Upper lobe of right lung (tissue), 1 donor: ENCODE data around the gene CASP3. TPM values are rescaled to one million over a fixed set of nuclear protein-coding genes. Genes with fewer than 3 reads are reported as not detected.
"Not testable (repeated sequence)": the region's sequence is repeated elsewhere in the genome, so short reads cannot be mapped to it uniquely, and the experiment has no call there.

ENCODE experiments used
- ATAC-seq: fragments of 200-7000 bp; cut with Tn5 transposase; one replicate; pipeline ENCODE4 v1.9.1; 2020; ENCODE audit warnings: mild to moderate bottlenecking, moderate library complexity
- DNase-seq: peaks from one replicate; pipeline ENCODE4 v3.0.0-alpha.2; 2020
- H3K27ac ChIP-seq: fragments of 200-600 bp; one replicate; pipeline ENCODE4 v1.8.0; 2022
- H3K27me3 ChIP-seq: fragments of 200-600 bp; one replicate; pipeline ENCODE4 v1.8.0; 2022; ENCODE audit warnings: mild to moderate bottlenecking
- H3K36me3 ChIP-seq: fragments of 200-600 bp; one replicate; pipeline ENCODE4 v1.8.0; 2022
- H3K4me1 ChIP-seq: fragments of 200-600 bp; one replicate; pipeline ENCODE4 v1.8.0; 2022
- H3K4me3 ChIP-seq: fragments of 200-600 bp; one replicate; pipeline ENCODE4 v1.8.0; 2022; ENCODE audit warnings: mild to moderate bottlenecking
- H3K9me3 ChIP-seq: fragments of 200-600 bp; one replicate; pipeline ENCODE4 v1.8.0; 2022
- intact Hi-C: fragments of 100-400 bp; cut with DNase I; formaldehyde crosslinking; loops from one replicate; pipeline ENCODE4 v1.11.0; 2022
- total RNA-seq: library from RNA; stranded (reverse); fragmentation: NEBNext Ultra II Directional; extraction: Animal tissue kit (Norgen Biotek cat#: 25700); gene quantifications from one replicate; pipeline ENCODE4 v1.2.1, GENCODE V29; 2021
- TF ChIP-seq, protein P1 (sequence below): fragments of 200-600 bp; IDR thresholded peaks from one replicate; pipeline ENCODE4 v1.8.0; 2022; ENCODE audit warnings: antibody characterized with exemption
- donor health status: DM: no; HTN: yes; CAD: no; lungs with severe emphysema.

Gene CASP3
- total RNA-seq, 1 donor from 2014 or later: 17.5 TPM

DNA sequence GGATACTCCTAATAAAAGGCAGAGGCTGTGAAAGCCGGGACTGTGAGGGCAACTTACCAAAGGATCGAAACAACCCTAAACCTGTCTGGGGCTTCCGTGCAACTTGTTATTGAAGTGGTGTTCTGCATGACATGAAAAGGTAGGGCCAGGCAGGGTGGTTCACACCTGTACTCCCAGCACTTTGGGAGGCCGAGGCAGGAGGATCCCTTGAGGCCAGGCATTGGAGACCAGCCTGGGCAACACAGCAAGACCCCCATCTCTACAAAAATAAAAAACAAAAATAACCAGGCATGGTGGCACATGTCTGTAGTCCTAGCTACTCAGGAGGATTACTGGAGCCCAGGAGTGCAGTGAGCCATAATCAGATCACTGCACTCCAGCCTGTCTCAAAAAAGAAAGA lies 12.3 kb downstream of the CASP3 start:
- Histone ChIP-seq H3K4me1 (no peaks in the 10 kb centered on the region), H3K36me3 (peaks cover 51% of the 10 kb centered on the region), H3K4me3 (no peak overlapping the region), H3K9me3 (no peaks in the 10 kb centered on the region), H3K27ac (no peak overlapping the region), H3K27me3 (no peaks in the 10 kb centered on the region)
- DNase-seq (no peak), ATAC-seq (no peak)
- TF ChIP-seq, protein P1, sequence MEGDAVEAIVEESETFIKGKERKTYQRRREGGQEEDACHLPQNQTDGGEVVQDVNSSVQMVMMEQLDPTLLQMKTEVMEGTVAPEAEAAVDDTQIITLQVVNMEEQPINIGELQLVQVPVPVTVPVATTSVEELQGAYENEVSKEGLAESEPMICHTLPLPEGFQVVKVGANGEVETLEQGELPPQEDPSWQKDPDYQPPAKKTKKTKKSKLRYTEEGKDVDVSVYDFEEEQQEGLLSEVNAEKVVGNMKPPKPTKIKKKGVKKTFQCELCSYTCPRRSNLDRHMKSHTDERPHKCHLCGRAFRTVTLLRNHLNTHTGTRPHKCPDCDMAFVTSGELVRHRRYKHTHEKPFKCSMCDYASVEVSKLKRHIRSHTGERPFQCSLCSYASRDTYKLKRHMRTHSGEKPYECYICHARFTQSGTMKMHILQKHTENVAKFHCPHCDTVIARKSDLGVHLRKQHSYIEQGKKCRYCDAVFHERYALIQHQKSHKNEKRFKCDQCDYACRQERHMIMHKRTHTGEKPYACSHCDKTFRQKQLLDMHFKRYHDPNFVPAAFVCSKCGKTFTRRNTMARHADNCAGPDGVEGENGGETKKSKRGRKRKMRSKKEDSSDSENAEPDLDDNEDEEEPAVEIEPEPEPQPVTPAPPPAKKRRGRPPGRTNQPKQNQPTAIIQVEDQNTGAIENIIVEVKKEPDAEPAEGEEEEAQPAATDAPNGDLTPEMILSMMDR: no peak
- intact Hi-C loops: no loop called here

DNA sequence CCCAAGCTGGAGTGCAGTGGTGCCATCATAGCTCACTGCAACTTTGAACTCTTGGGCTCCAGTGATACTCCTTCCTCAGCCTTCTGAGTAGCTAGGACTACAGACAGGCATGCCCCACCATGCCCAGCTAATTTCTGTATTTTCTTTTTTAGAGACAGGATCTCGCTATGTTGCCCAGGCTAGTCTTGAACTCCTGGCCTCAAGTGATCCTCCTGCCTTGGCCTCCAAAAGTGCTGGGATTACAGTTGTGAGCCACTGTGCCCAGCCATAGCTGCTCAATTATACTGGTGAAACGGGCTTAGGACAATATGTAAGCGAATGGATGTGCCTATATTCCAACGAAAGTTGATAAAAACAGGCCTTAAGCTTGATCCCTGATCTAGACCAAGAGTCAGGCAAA lies 13.1 kb downstream of the CASP3 start:
- H3K27me3 ChIP-seq: no peaks in the 10 kb centered on the region
- H3K9me3 ChIP-seq: no peaks in the 10 kb centered on the region
- H3K27ac ChIP-seq: no peak overlapping the region
- DNase-seq (no peak), ATAC-seq (no peak)
- intact Hi-C loops: no loop called here
- H3K4me1 ChIP-seq: no peaks in the 10 kb centered on the region
- no peak overlapping the region for H3K4me3 ChIP-seq
- TF ChIP-seq, protein P1: no peak
- H3K36me3 ChIP-seq: peaks cover 59% of the 10 kb centered on the region

DNA sequence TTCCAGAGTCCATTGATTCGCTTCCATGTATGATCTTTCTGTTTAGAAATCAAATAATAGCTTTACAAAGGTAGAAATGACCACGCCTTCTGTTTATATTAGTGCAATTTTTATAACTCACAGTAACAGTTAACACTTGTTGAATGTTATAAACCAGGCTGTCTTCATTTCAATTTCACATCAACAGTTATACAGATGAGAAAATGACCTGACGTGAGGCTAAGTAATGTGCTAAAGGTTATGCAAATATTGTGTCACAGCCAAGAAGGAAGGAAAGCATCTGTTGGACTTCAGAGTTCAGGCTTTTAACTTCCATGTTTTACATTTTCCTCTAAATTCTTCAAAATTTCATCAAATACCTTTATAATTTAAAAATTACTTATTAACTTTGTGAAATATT lies 13.9 kb downstream of the CASP3 start:
- ATAC-seq: no peak
- H3K27me3 ChIP-seq: no peaks in the 10 kb centered on the region
- TF ChIP-seq, protein P1: no peak
- H3K9me3 ChIP-seq: no peaks in the 10 kb centered on the region
- H3K27ac ChIP-seq: no peak overlapping the region
- intact Hi-C loops: no loop called here
- DNase-seq: no peak
- no peaks in the 10 kb centered on the region for H3K4me1 ChIP-seq
- H3K36me3 ChIP-seq: peaks cover 66% of the 10 kb centered on the region
- H3K4me3 ChIP-seq: no peak overlapping the region

DNA sequence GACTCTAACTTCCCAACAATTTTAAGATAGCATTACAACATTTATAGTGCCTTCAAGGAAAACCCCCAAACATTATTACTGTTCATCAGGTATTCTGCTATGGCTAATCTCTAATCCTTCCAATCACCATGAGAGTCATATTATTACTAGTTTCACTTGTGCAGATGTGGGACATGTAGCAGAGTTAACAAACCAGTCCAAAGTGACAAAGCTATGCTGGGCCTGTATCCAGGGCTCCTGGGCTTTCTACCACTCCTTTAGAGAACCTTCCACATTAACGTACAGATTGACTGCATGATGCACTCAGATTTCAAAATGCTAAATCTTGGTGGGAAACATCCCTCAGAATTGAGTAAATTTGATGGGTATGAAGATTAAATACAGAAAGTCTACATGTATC lies 16.4 kb downstream of the CASP3 start:
- H3K27me3 ChIP-seq: no peaks in the 10 kb centered on the region
- no peak overlapping the region for H3K4me3 ChIP-seq
- DNase-seq (no peak), ATAC-seq (no peak)
- H3K9me3 ChIP-seq: no peaks in the 10 kb centered on the region
- H3K4me1 ChIP-seq: no peaks in the 10 kb centered on the region
- intact Hi-C loops: no loop called here
- no peak overlapping the region for H3K27ac ChIP-seq
- TF ChIP-seq, protein P1: no peak
- H3K36me3 ChIP-seq: peaks cover 85% of the 10 kb centered on the region

DNA sequence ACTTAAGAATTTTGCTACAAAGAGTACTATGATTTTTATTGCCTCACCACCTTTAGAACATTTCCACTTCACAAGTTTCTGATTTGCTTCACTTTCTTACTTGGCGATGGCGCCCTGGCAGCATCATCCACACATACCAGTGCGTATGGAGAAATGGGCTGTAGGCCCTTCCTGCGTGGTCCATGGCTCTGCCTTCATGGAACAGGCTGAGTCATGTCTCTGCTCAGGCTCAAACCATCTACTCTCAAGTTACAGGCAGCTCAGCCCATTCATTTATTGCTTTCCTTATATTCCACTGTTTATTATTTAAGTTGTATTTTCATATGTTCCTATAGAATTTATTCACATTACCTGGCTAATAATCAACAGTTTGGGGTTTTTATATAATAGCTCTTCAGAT lies 21.1 kb downstream of the CASP3 start:
- H3K4me3 ChIP-seq: no peak overlapping the region
- no peak overlapping the region for H3K27ac ChIP-seq
- intact Hi-C loops: no loop called here
- no peaks in the 10 kb centered on the region for H3K4me1 ChIP-seq
- TF ChIP-seq, protein P1: no peak
- no peaks in the 10 kb centered on the region for H3K9me3 ChIP-seq
- ATAC-seq (no peak), DNase-seq (no peak)
- H3K27me3 ChIP-seq: no peaks in the 10 kb centered on the region
- H3K36me3 ChIP-seq: peaks cover 41% of the 10 kb centered on the region

DNA sequence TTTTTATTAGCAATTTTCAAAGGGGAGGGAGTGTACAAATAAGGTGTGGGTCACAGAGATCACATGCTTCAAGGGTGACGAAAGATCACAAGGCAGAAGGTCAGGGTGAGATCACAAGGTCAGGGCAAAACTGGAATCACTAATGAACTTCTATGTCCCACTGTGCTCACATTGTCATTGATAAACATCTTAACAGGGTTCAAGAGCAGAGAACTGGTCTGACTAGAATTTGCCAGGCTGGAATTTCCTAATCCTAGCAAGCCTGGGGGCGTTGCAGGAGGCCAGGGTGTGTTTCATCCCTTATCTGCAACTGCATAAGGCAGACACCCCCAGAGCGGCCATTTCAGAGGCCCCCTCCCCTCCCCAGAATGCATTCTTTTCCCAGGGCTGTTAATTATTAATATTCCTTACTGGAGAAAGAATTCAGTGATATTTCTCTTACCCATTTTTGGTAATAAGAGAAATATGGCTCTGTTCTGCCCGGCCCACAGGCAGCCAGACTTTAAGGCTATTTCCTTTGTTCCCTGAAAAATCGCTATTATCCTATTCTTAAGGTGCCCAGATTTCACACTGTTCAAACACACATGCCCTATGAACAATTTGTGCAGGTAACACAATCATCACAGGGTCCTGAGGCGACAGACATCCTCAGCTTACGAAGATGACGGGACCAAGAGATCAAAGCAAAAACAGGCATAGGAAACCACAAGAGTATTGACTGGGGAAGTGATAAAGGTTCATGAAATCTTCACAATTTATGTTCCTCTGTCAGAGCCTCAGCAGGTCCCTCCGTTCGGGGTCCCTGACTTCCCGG lies 23.3 kb downstream of the CASP3 start:
- H3K36me3 ChIP-seq: peaks cover 30% of the 10 kb centered on the region
- intact Hi-C loops, H3K27me3 ChIP-seq, DNase-seq, H3K4me3 ChIP-seq, H3K9me3 ChIP-seq, ATAC-seq, H3K27ac ChIP-seq, H3K4me1 ChIP-seq: not testable (repeated sequence)
